Raji (cell line): ENCODE results near the gene ABCG1.

Experiments
- POLR2A ChIP-seq: IDR thresholded peaks from 2 replicates; pipeline ENCODE4 v1.6.1; 2011; ENCODE audit warnings: low read depth, low read length, control low read depth; ENCODE audit not compliant: insufficient read depth

ABCG1 gene

DNA sequence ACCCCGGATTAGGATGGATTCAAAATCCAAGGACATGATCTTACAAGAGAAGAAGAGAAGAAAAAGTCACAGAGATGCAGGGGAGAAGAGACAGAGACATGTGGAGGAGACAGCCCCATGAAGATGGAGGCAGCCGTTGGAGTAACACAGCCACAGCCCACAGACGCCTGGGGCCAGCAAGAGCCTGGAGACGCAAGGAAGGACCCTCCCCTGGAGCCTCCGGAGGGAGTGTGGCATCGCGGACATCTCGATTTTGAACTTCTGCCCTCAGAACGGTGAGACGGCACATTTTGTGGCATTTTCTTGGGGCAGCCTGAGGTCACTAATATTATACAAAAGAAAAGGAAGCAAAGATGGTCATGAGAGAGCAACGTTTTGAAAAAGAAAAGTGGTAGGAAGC, 28.8 kb downstream of the ABCG1 start:
- TF ChIP-seq POLR2A, result no peak

DNA sequence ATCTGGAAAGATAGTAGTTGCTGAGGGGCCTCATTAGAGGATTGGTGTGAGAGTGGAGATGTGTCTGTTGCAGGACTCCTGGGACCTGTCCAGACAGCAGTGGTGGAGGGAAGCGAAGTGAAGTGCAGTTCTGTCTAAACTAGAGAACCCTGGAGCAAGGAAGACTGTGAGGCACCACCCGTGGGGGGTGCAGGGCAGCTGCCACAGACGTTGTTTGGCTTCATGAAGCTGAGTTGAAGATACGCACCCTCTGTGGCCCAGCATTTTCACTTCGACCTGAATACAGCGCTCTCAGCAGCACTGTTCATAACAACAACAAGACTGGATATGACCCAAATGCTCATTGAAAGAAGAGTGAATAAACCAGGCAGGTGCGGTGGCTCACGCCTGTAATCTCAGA, 29.3 kb downstream of the ABCG1 start:
- TF ChIP-seq POLR2A, result no peak

DNA sequence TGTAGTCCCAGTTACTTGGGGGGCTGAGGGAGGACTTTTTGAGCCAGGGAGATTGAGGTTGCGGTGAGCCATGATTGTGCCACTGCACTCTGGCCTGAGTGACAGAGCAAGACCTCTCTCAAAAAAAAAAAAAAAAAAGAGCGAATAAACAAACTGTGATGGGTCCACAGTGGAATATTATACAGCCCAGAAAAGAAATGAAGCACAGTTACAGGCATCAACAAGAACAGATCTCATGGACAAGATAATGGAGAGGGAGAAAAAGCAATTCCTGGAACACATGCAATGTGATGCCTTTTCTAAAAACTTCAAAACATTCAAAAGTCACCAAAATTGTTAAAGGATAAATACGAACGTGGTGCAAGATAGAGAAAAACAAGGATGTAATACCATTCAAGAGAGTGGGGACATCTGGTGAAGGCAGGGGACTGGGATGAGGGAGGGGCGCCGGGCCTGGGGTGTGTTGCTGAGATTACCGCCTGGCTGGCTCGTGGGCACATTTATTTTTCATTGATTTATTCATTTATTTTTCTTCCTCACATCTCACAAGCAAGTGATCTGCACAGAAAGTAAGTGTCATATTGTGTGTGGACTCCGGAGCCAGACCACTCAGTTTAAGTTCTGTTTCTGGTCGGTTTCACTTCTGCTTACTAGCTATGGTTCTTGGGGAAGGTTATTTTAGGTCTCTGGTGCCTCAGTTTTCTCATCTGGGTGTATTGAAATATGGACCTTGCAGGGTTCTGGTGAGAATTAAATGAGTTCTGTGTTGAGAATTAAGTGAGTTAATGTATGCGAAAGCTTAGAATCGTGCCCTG, 30.1 kb downstream of the ABCG1 start:
- no peak for TF ChIP-seq POLR2A

DNA sequence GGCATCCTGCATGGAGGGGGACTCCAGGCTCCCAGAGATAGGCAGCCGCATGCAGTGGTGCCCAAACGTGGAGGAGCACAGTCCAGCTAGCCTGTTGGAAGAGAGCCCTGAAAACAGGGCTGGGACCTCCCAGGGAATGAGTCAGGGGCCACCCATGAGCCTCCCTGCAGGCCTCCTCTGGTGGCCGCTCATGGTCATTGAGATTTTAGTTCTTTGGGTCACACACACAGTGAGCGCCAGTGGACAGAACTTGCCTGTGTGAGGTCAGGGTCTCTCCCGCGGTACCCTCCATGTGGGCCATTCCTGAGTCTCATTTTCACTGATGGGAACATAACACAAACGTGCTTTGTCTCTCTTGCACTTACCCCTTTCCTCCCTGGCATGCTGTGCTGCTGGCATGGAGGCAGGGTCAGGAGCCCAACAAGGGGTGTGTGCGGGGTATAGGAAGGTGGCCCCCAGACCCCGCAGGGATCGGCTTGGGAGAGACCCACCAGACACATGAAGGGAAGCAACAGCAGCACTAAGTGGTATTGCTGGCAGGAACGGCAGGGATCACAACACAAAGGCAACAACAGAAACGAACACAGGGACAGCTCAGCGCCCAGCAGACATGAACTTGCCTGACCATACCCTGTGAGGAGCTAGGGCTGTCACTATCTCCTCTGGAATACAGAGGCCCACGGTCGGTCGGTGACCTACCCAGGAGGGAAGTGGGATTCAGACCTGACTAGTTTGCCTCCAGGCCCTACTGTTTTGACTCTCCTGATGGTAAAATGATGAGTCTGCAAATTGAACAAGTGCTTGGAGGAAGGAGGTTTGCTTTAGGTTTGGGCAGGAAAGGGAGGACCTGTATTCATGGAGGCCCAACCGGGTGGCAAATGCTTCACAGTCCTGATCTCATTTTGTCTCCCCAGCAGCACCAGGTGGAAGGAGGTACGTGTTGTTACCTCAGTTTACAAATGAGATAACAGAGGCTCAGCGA, 31.8 kb downstream of the ABCG1 start:
- TF ChIP-seq POLR2A, result no peak

GRCh38 chr21:42251654-42252324, 32.8 kb downstream of the ABCG1 start:
- TF ChIP-seq POLR2A, result no peak

DNA sequence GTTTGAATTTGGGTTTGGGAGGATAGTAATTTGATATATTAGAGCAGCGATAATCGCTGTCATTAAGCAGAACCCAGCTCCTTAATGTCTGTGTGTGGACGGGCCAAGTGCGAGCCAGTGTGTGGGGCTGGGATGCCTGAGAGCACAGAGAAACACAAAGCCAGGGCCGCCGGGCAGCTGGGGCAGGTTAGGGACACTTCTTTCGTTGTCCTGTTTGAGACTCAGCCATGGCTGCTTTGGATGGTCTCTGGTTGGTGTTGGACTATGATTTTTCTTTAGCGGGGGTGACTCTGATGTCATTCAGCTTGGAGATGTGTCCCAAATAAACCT, 33.4 kb downstream of the ABCG1 start:
- TF ChIP-seq POLR2A, result no peak

DNA sequence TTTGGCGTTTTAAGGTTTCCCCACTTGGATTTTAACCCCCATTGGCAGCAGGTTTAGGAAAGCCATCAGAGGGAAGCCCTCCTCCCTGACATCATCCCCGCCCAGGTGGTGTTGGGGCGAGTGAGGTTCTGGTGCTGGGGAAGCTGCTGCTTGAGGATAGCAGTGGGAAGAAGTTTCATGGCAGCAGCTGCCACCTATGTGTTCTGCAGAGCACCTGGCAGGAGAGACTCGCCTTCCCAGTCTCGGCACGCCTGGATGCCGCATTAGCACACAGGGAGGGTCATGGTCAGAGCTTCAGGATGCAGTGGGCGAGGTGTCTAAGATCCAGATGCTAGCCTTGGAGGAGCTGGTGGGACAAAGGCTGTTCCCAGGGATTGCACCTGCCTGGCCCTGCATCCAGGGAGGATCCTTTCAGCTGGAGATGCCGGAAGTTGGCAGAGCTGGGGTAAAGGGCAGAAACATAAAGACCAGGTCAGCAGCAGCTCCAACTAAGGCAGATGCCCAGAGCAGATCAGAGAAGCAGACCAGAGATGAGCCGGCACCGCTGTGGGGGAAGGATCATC, 33.9 kb downstream of the ABCG1 start:
- no peak for TF ChIP-seq POLR2A

- no peak for TF ChIP-seq POLR2A
Measured at GRCh38 chr21:42253466-42253865, 34.5 kb downstream of the ABCG1 start.

DNA sequence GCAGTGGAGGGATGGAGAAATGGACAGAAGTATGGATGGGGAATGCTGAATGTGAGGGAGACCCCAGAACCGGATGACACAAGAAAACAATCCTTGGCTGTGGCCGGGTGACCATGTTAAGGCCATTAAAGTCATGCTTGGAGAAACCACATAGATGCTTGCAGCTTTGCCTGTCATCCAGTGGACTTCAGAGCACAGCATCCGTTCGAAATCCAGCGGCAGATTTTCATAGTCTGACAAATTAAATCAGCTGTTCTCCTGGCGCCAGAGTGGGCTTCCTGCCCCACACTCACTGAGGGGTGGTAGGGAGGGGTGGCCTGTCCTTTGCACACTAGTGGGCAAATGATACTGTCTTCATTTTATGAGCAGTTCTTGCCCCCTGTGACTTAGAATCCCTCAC, 35.1 kb downstream of the ABCG1 start:
- TF ChIP-seq POLR2A, result no peak

- TF ChIP-seq POLR2A, result no peak
Measured at GRCh38 chr21:42254651-42255601, 36.0 kb downstream of the ABCG1 start.

DNA sequence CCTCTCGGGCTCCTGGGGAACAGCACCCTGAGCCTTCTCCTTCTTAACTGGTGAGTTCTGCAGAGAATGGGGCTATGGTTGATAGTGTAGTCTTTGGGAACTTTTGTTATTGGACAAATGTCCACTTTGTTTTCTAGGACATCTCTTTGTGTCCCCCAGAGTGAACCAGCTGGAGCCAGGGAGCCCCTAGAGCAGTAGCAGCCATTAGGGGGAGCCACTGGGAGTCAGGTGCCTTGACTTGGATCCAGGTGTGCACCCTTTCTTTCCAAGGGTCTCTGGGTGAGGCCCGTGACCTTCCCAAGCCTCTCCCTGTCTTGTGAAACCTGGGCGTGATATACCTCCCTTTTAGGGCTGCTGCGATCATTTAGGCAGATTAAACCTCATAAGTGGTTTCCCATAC, 36.9 kb downstream of the ABCG1 start:
- TF ChIP-seq POLR2A, result no peak

DNA sequence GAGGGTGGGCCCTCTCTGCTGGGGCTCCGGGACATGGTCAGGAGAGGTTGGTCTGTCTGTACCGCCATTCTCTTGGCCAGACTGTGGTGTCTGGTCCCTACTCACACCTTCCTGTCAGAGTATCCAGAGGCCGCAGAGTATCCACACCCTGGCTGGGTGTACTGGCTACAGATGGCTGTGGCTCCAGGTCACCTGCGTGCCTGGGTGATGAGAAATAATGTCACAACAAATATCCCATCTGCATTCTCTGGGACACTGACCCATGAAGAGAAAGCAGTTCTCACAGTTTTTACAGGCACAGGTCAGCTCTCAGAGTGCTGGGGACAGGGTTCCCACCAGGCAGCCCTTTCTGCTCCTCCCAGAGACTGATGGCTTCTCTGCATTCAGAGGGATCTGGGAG, 37.4 kb downstream of the ABCG1 start:
- TF ChIP-seq POLR2A, result no peak

- no peak for TF ChIP-seq POLR2A
Measured at GRCh38 chr21:42257091-42257765, 38.3 kb downstream of the ABCG1 start.
